ENCODE data around the gene RET. TPM values are rescaled to one million over a fixed set of nuclear protein-coding genes. Genes with fewer than 3 reads are reported as not detected.
A peak's percentile ranks its signal among the peaks of the same experiment; 100 is the strongest.

The RET gene
- total RNA-seq, 2 donors from 2014 or later, result 1.2 to 3.5 TPM

- peak; percentile 40 for DNase-seq
- Mint-ChIP-seq H3K9me3 (no peaks in the 10 kb centered on the region), H3K27ac (no peak overlapping the region), H3K4me1 (peaks cover 12% of the 10 kb centered on the region), H3K36me3 (ENCODE audit: low read depth) (no peaks in the 10 kb centered on the region), H3K4me3 (no peak overlapping the region), H3K27me3 (ENCODE audit: insufficient read depth) (no peaks in the 10 kb centered on the region)
- no peak overlapping the region for H3K27ac ChIP-seq (ENCODE audit: low read depth, low read length)
- H3K36me3 ChIP-seq (ENCODE audit: control insufficient read depth, insufficient read depth, low read length), result no peaks in the 10 kb centered on the region
- no peak overlapping the region for H3K4me3 ChIP-seq (ENCODE audit: low read length)
- TF ChIP-seq, protein P1, sequence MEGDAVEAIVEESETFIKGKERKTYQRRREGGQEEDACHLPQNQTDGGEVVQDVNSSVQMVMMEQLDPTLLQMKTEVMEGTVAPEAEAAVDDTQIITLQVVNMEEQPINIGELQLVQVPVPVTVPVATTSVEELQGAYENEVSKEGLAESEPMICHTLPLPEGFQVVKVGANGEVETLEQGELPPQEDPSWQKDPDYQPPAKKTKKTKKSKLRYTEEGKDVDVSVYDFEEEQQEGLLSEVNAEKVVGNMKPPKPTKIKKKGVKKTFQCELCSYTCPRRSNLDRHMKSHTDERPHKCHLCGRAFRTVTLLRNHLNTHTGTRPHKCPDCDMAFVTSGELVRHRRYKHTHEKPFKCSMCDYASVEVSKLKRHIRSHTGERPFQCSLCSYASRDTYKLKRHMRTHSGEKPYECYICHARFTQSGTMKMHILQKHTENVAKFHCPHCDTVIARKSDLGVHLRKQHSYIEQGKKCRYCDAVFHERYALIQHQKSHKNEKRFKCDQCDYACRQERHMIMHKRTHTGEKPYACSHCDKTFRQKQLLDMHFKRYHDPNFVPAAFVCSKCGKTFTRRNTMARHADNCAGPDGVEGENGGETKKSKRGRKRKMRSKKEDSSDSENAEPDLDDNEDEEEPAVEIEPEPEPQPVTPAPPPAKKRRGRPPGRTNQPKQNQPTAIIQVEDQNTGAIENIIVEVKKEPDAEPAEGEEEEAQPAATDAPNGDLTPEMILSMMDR (conservative IDR thresholded peaks at IDR 0.05), result no peak
- H3K9ac ChIP-seq (ENCODE audit: extremely low read depth, low read length, poor library complexity, severe bottlenecking), result no peak overlapping the region
- 84 to 90% methylated on average over 6 to 11 of the region's 11 CpGs for WGBS, 2 experiments (ENCODE audit: insufficient coverage in 1 of 2, insufficient read length in 1 of 2)
- H3K4me1 ChIP-seq (ENCODE audit: control insufficient read depth, insufficient read depth, low read length), result no peaks in the 10 kb centered on the region
- H3K27me3 ChIP-seq (ENCODE audit: control insufficient read depth, insufficient read depth, low read length, poor library complexity, severe bottlenecking), result no peaks in the 10 kb centered on the region
- no peaks in the 10 kb centered on the region for H3K9me3 ChIP-seq (ENCODE audit: control insufficient read depth, low read length)
These were observed 31.1 kb upstream of the RET start for GRCh38 chr10:43045631-43046287.

GRCh38 chr10:43046288-43046991 is 30.4 kb upstream of the RET start:
- H3K36me3 Mint-ChIP-seq (ENCODE audit: low read depth), result no peaks in the 10 kb centered on the region
- H3K9ac ChIP-seq (ENCODE audit: extremely low read depth, low read length, poor library complexity, severe bottlenecking), result no peak overlapping the region
- DNase-seq, result peak; percentile 68
- H3K27me3 Mint-ChIP-seq (ENCODE audit: insufficient read depth), result no peaks in the 10 kb centered on the region
- TF ChIP-seq, protein P1 (conservative IDR thresholded peaks at IDR 0.05), result no peak
- no peaks in the 10 kb centered on the region for H3K4me1 ChIP-seq (ENCODE audit: control insufficient read depth, insufficient read depth, low read length)
- no peaks in the 10 kb centered on the region for H3K9me3 ChIP-seq (ENCODE audit: control insufficient read depth, low read length)
- WGBS, 2 experiments (ENCODE audit: insufficient coverage in 1 of 2, insufficient read length in 1 of 2), result 86% methylated on average over 10 to 14 of the region's 14 CpGs
- no peaks in the 10 kb centered on the region for H3K36me3 ChIP-seq (ENCODE audit: control insufficient read depth, insufficient read depth, low read length)
- H3K4me1 Mint-ChIP-seq, result peaks cover 12% of the 10 kb centered on the region
- no peaks in the 10 kb centered on the region for H3K27me3 ChIP-seq (ENCODE audit: control insufficient read depth, insufficient read depth, low read length, poor library complexity, severe bottlenecking)
- H3K27ac ChIP-seq (ENCODE audit: low read depth, low read length), result no peak overlapping the region
- H3K9me3 Mint-ChIP-seq, result no peaks in the 10 kb centered on the region
- no peak overlapping the region for H3K27ac Mint-ChIP-seq
- H3K4me3 ChIP-seq (ENCODE audit: low read length), result no peak overlapping the region
- no peak overlapping the region for H3K4me3 Mint-ChIP-seq

DNA sequence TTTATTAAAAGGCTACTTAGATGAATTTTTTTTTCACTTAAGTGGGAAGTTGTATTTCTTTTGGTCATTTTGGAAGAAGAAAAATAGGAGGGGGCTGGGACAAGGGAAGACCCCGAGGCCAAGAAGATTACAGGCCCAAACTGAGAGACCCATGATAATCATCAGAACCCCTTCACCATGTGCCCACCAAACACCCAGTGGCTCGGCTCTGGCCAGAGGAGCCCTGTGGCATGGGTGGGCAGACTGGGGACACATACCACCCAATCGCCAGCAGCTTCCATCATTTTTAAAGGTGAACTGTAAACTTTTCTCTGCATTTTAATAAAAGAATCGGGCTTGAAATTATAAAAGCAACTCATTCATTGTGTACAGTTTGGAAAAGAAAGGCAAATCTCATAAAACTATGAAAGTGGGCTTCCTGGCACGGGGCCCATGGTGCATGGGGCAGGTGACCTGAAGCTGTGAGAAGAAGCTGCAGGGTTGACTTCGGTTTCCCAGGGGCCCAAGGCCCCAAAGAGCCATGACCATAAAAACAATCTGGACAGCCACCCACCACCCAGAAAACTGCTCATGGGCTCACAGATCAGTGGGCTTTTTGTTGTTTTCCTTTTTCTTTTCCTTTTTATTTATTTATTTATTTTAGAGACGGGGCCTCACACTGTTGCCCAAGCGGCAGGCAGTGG is 29.4 kb upstream of the RET start:
- Mint-ChIP-seq H3K27me3 (ENCODE audit: insufficient read depth) (no peaks in the 10 kb centered on the region), H3K4me1 (peaks cover 12% of the 10 kb centered on the region), H3K36me3 (ENCODE audit: low read depth) (no peaks in the 10 kb centered on the region), H3K4me3 (no peak overlapping the region), H3K9me3 (no peaks in the 10 kb centered on the region), H3K27ac (no peak overlapping the region)
- H3K9ac ChIP-seq (ENCODE audit: extremely low read depth, low read length, poor library complexity, severe bottlenecking), result no peak overlapping the region
- no peaks in the 10 kb centered on the region for H3K36me3 ChIP-seq (ENCODE audit: control insufficient read depth, insufficient read depth, low read length)
- 80 to 84% methylated on average over 6 to 8 of the region's 8 CpGs for WGBS, 2 experiments (ENCODE audit: insufficient coverage in 1 of 2, insufficient read length in 1 of 2)
- no peak for DNase-seq
- TF ChIP-seq, protein P1 (conservative IDR thresholded peaks at IDR 0.05), result no peak
- no peaks in the 10 kb centered on the region for H3K4me1 ChIP-seq (ENCODE audit: control insufficient read depth, insufficient read depth, low read length)
- H3K9me3 ChIP-seq (ENCODE audit: control insufficient read depth, low read length), result no peaks in the 10 kb centered on the region
- no peaks in the 10 kb centered on the region for H3K27me3 ChIP-seq (ENCODE audit: control insufficient read depth, insufficient read depth, low read length, poor library complexity, severe bottlenecking)
- no peak overlapping the region for H3K4me3 ChIP-seq (ENCODE audit: low read length)
- no peak overlapping the region for H3K27ac ChIP-seq (ENCODE audit: low read depth, low read length)
